Sigmoid colon (tissue), 4 donors: Measurements from ENCODE around the gene LRRFIP2.

Source experiments
- CTCF ChIP-seq, 4 experiments: fragments of 450-650 bp in 3 of 4; fragments of 200-600 bp in 1 of 4; IDR thresholded peaks; one replicate each; pipeline ENCODE4 v1.5.1; 2016 to 2019; ENCODE audit warnings: antibody characterized with exemption in 4 of 4, mild to moderate bottlenecking in 3 of 4, moderate library complexity in 2 of 4
- EP300 ChIP-seq, 4 donors: sonication (generic); formaldehyde crosslinking; IDR thresholded peaks; one replicate each; pipeline ENCODE4 v1.6.1; 2017; ENCODE audit warnings: antibody characterized with exemption in 4 of 4
- POLR2A ChIP-seq, 2 donors: fragments of 450-650 bp; IDR thresholded peaks; one replicate each; pipeline ENCODE4 v1.6.1; 2016; ENCODE audit warnings: antibody characterized with exemption in 2 of 2, mild to moderate bottlenecking in 2 of 2, moderate library complexity in 2 of 2
- POLR2AphosphoS5 ChIP-seq, 4 donors: sonication (generic); formaldehyde crosslinking; IDR thresholded peaks; one replicate each; pipeline ENCODE4 v1.6.1; 2017; ENCODE audit warnings: antibody characterized with exemption in 4 of 4

GRCh38 chr3:37031096-37031682 is 143.2 kb downstream of the LRRFIP2 start:
- TF ChIP-seq POLR2A (IDR thresholded peaks at IDR 0.05), result no peak
- no peak for TF ChIP-seq CTCF (IDR thresholded peaks at IDR 0.05)
- TF ChIP-seq POLR2AphosphoS5 (IDR thresholded peaks at IDR 0.05), result peak in 3 of 4 donors; percentile 7 to 52 (median 35)
- no peak for TF ChIP-seq EP300 (IDR thresholded peaks at IDR 0.05)
